ENCODE results near the gene SH3GLB1. TPM values are rescaled to one million over a fixed set of nuclear protein-coding genes. Genes with fewer than 3 reads are reported as not detected.

The SH3GLB1 gene
- total RNA-seq, 1 experiment from 2014 or later = 42.4 TPM

DNA sequence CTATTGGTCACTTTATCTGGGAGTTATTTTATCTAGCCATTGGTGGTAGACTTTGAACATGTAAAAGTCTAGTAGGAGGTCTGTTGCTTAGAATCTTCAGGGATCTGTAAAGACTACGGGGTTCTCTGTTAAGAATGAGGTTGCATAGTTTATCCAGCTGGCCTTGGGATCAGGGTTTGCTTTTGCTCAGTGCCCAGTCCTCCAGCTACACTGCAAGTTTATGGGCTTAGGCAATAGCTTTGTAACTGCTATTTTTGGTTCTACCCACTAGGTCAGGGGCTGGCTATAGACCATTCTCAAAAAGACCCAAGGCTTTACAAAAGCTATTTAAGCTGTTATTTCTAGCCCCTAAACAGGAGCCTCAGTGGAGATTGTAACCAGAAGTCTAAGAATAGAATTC, 9.8 kb downstream of the SH3GLB1 start:
- ChIA-PET CTCF (interaction anchor here (3.8 to 5.4 kb wide), 2 partner anchors 9 to 28 kb away, joined by 10 to 45 read pairs; partner anchors contain the start of gene SH3GLB1), POLR2A (interaction anchor here (2.2 kb wide), 1 partner anchor 9 kb away, joined by 5 read pairs; the partner anchor contains the start of gene SH3GLB1), RAD21 (ENCODE audit: low non-redundant PET in 1 of 2, low total read pairs in 2 of 2, uncharacterized antibody in 2 of 2, unreplicated experiment in 2 of 2) (no interaction called here)
- Histone ChIP-seq H3K79me2 (ENCODE audit: insufficient read depth, low read length) (peaks cover 61% of the 10 kb centered on the region), H4K20me1 (ENCODE audit: insufficient read depth) (no peaks in the 10 kb centered on the region), H3K4me1 (ENCODE audit: control insufficient read depth in 1 of 2, insufficient read depth in 2 of 2, low read length in 2 of 2) (no peaks in the 10 kb centered on the region), H3K4me3 (replicated peaks in 1 of 2; ENCODE audit: low read depth in 1 of 2, low read length in 2 of 2) (no peak overlapping the region), H3K36me3 (ENCODE audit: control insufficient read depth in 1 of 2, insufficient read depth in 2 of 2, low read length in 2 of 2) (no peaks in the 10 kb centered on the region), H3K9me2 (ENCODE audit: insufficient read depth) (no peaks in the 10 kb centered on the region), H3K9me3 (ENCODE audit: control insufficient read depth in 1 of 2, insufficient read depth in 1 of 2, low read depth in 1 of 2, low read length in 2 of 2) (no peaks in the 10 kb centered on the region), H3K4me2 (ENCODE audit: low read length) (no peak overlapping the region), H2AFZ (ENCODE audit: low read depth, low read length, poor library complexity, severe bottlenecking) (no peak overlapping the region), H3K9ac (ENCODE audit: low read length) (no peak overlapping the region), H3K27me3 (ENCODE audit: insufficient read depth, low read length) (no peaks in the 10 kb centered on the region), H3K27ac (ENCODE audit: low read depth, low read length) (no peak overlapping the region)
- intact Hi-C loops (cut with micrococcal nuclease) = no loop called here
- ATAC-seq (no peak), DNase-seq (ENCODE audit: low read depth, low spot score) (no peak)
- no TSS peak for BruUV-seq (replicated peaks)
- TF ChIP-seq, protein P1, sequence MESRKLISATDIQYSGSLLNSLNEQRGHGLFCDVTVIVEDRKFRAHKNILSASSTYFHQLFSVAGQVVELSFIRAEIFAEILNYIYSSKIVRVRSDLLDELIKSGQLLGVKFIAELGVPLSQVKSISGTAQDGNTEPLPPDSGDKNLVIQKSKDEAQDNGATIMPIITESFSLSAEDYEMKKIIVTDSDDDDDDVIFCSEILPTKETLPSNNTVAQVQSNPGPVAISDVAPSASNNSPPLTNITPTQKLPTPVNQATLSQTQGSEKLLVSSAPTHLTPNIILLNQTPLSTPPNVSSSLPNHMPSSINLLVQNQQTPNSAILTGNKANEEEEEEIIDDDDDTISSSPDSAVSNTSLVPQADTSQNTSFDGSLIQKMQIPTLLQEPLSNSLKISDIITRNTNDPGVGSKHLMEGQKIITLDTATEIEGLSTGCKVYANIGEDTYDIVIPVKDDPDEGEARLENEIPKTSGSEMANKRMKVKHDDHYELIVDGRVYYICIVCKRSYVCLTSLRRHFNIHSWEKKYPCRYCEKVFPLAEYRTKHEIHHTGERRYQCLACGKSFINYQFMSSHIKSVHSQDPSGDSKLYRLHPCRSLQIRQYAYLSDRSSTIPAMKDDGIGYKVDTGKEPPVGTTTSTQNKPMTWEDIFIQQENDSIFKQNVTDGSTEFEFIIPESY (IDR thresholded peaks at IDR 0.05; ENCODE audit: extremely low read depth, insufficient replicate concordance, low read length) = no peak
- TF ChIP-seq ZFX (IDR thresholded peaks at IDR 0.05) = no peak
- no peak for TF ChIP-seq YY1 (IDR thresholded peaks at IDR 0.05; ENCODE audit: extremely low read depth, insufficient replicate concordance, low read depth, low read length)
- TF ChIP-seq, protein P2, sequence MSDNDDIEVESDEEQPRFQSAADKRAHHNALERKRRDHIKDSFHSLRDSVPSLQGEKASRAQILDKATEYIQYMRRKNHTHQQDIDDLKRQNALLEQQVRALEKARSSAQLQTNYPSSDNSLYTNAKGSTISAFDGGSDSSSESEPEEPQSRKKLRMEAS (IDR thresholded peaks at IDR 0.05) = no peak

DNA sequence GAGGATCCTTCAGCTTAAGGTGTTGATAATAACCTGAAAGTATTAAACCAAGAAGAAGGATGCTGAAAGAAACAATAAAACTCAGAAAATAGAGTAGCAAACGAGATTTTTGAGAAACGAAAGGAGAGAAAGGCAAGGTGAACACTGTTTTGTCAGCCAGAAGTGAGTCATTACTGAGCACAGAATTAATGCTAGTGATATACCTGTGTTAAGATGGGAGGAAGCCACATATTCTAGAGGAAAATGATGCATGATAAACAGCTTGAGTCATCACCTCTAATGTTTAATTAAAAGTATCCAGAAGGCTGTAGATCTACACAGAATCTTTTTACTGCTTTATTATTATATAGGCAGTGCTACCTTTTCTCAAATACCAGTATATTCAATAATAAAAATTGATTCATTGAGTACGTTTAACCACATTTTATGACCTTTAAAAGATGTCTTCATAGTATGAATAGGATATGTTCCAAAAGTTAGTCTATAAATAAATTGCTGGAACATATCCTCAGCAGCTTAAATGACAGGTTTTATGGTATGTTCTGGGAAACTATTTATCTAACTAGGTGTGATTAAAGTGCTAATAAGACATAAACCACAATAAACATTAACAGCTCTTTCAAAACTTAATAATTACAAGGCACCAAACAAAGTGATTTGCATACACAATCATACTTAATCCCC, 10.3 kb downstream of the SH3GLB1 start:
- intact Hi-C loops (cut with micrococcal nuclease) = no loop called here
- Histone ChIP-seq H2AFZ (ENCODE audit: low read depth, low read length, poor library complexity, severe bottlenecking) (no peak overlapping the region), H3K4me2 (ENCODE audit: low read length) (no peak overlapping the region), H3K4me1 (ENCODE audit: control insufficient read depth in 1 of 2, insufficient read depth in 2 of 2, low read length in 2 of 2) (no peaks in the 10 kb centered on the region), H3K27me3 (ENCODE audit: insufficient read depth, low read length) (no peaks in the 10 kb centered on the region), H3K36me3 (ENCODE audit: control insufficient read depth in 1 of 2, insufficient read depth in 2 of 2, low read length in 2 of 2) (no peaks in the 10 kb centered on the region), H3K9me3 (ENCODE audit: control insufficient read depth in 1 of 2, insufficient read depth in 1 of 2, low read depth in 1 of 2, low read length in 2 of 2) (no peaks in the 10 kb centered on the region), H3K27ac (ENCODE audit: low read depth, low read length) (no peak overlapping the region), H4K20me1 (ENCODE audit: insufficient read depth) (no peaks in the 10 kb centered on the region), H3K9me2 (ENCODE audit: insufficient read depth) (no peaks in the 10 kb centered on the region), H3K79me2 (ENCODE audit: insufficient read depth, low read length) (peaks cover 55% of the 10 kb centered on the region), H3K9ac (ENCODE audit: low read length) (no peak overlapping the region), H3K4me3 (replicated peaks in 1 of 2; ENCODE audit: low read depth in 1 of 2, low read length in 2 of 2) (no peak overlapping the region)
- DNase-seq (ENCODE audit: low read depth, low spot score) = no peak
- no peak for ATAC-seq
- ChIA-PET POLR2A (interaction anchor here (2.2 kb wide), 1 partner anchor 10 kb away, joined by 5 read pairs; the partner anchor contains the start of gene SH3GLB1), RAD21 (ENCODE audit: low non-redundant PET in 1 of 2, low total read pairs in 2 of 2, uncharacterized antibody in 2 of 2, unreplicated experiment in 2 of 2) (no interaction called here), CTCF (interaction anchor here (3.8 to 5.4 kb wide), 2 partner anchors 10 to 27 kb away, joined by 10 to 45 read pairs; partner anchors contain the start of gene SH3GLB1)
- no peak for TF ChIP-seq YY1 (IDR thresholded peaks at IDR 0.05; ENCODE audit: extremely low read depth, insufficient replicate concordance, low read depth, low read length)
- no TSS peak for BruUV-seq (replicated peaks)
